Measurements from ENCODE around the gene TBCD.

The TBCD gene

DNA sequence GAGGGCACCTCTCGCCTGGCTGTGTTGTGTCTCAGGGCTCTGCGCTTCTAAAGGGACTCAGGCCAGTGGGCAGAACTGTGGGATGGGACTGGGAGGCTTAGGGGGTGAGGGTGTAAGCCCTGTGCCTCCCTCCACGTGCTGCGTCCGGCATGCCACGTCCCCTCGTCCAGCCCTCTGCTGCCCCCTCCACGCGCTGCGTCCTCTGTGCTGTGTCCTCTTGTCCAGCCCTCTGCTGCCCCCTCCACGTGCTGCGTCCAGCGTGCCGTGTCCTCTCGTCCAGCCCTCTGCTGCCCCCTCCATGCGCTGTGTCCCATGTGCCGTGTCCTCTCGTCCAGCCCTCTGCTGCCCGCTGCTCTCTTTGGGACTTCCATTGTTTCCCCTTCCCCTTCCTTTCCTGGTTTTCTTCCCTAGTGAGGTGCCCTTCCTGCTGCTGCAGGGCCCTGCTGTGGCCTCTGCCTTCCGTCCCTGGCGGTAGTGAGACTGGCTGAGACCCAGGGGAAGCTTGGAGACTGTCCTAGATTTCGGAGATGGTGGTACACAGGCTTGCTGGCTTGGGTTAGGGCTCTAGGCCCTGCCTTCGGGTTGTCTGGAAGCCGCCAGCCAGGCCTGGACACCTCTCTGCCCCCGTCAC lies 94.3 kb downstream of the TBCD start:
- Histone ChIP-seq H3K27ac (ENCODE audit: low read depth, low read length) (no peak overlapping the region), H3K36me3 (ENCODE audit: insufficient read depth, low read length) (no peaks in the 10 kb centered on the region), H3K79me2 (ENCODE audit: control insufficient read depth, insufficient read depth, low read length, unreplicated experiment) (no peaks in the 10 kb centered on the region), H3K4me3 (ENCODE audit: low read depth, low read length) (no peak overlapping the region), H2AFZ (ENCODE audit: low read length, unreplicated experiment) (no peak overlapping the region), H3K4me1 (ENCODE audit: control insufficient read depth, insufficient read depth, low read length, unreplicated experiment) (no peaks in the 10 kb centered on the region), H3K27me3 (ENCODE audit: insufficient read depth, low read length) (no peaks in the 10 kb centered on the region)

DNA sequence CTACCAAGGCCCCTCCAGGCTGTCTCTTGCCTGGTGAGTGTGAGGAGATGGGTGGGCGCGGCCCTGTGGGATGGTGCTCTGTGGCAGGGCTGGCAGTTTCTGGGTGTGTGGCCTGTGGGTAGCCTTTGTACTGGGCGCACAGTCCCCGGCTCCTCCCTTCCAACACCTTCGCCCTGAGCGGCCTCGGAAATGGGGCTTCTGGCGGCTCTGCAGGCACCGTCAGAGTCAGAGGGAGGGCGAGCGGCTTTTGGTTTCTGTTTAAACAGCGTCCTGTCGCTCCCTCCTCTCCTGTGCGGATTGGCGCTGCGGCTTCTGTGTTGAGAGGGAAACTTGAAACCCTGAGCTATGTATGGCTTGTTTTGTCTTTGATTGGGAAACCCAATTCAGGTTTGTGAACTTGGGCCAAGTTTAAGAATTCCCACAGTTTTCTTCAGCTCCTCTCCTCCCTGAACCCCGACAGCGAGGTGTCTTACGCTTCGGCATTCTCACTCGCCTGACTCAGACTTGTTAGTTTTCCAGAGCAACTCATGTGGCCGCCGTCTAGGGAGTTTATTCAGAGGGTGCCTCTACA lies 96.2 kb downstream of the TBCD start:
- Histone ChIP-seq H3K36me3 (ENCODE audit: insufficient read depth, low read length) (no peaks in the 10 kb centered on the region), H3K27me3 (ENCODE audit: insufficient read depth, low read length) (no peaks in the 10 kb centered on the region), H3K4me3 (ENCODE audit: low read depth, low read length) (peak overlapping the region; percentile 45), H3K27ac (ENCODE audit: low read depth, low read length) (peak overlapping the region; percentile 52), H2AFZ (ENCODE audit: low read length, unreplicated experiment) (no peak overlapping the region), H3K79me2 (ENCODE audit: control insufficient read depth, insufficient read depth, low read length, unreplicated experiment) (no peaks in the 10 kb centered on the region), H3K4me1 (ENCODE audit: control insufficient read depth, insufficient read depth, low read length, unreplicated experiment) (no peaks in the 10 kb centered on the region)

DNA sequence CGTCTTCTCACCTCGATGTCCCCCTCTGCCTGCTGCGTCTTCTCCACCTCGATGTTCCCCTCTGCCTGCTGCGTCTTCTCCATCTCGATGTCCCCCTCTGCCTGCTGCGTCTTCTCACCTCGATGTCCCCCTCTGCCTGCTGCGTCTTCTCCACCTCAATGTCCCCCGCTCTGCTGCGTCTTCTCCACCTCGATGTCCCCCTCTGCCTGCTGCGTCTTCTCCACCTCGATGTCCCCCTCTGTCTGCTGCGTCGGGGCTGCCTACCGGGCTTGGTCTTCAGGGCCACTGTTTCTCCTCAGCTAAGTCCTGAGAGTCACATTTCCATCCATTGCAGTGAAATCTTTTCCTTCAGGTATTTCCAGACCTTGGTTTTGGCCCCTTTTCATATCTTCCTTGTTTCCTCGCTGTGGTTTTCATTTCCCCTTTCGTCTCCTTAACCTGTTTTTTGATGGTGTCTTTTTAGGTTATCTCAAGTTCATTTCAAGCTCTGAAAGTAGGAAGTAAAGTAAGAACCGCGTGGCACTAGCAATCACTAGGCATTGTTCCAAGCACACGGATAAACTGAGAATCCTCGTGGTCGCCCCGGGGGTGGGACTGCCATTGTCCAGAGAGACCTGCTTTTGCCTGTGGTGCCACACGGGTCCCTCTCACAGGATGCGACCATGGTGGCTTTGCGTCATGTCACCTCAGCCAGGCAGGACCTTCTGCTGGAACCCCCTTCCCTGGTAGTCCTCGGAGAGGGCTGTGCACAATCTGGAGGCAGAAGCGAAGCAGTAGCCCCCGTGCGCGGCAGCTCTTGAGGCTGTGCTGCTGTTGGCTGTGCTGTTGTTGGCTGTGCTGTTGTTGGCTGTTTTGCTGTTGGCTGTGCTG lies 97.4 kb downstream of the TBCD start:
- Histone ChIP-seq H2AFZ (ENCODE audit: low read length, unreplicated experiment) (no peak overlapping the region), H3K79me2 (ENCODE audit: control insufficient read depth, insufficient read depth, low read length, unreplicated experiment) (no peaks in the 10 kb centered on the region), H3K4me1 (ENCODE audit: control insufficient read depth, insufficient read depth, low read length, unreplicated experiment) (no peaks in the 10 kb centered on the region), H3K27me3 (ENCODE audit: insufficient read depth, low read length) (no peaks in the 10 kb centered on the region), H3K36me3 (ENCODE audit: insufficient read depth, low read length) (no peaks in the 10 kb centered on the region), H3K27ac (ENCODE audit: low read depth, low read length) (no peak overlapping the region), H3K4me3 (ENCODE audit: low read depth, low read length) (no peak overlapping the region)

DNA sequence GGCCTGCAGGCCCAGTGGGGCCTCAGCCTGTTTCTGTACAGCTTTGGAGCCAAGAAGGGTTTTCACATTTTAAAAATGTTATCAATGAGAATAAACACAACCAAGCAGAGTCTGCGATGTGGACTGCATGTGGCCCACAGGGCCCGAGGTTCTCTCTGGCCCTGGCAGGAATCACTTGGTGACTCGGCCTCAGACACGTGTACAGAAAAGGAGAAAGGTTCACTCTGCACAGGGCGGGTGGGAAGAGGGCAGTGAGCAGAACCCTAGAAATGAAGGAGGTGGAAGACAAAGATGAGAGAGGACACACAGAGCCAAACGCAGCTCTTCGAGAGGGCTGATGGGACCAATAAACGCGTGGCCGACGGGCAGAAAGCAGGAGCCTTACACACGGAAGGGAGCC lies 99.5 kb downstream of the TBCD start:
- Histone ChIP-seq H3K27ac (ENCODE audit: low read depth, low read length) (no peak overlapping the region), H3K27me3 (ENCODE audit: insufficient read depth, low read length) (no peaks in the 10 kb centered on the region), H3K36me3 (ENCODE audit: insufficient read depth, low read length) (no peaks in the 10 kb centered on the region), H3K4me1 (ENCODE audit: control insufficient read depth, insufficient read depth, low read length, unreplicated experiment) (peaks cover 3% of the 10 kb centered on the region), H3K79me2 (ENCODE audit: control insufficient read depth, insufficient read depth, low read length, unreplicated experiment) (no peaks in the 10 kb centered on the region), H2AFZ (ENCODE audit: low read length, unreplicated experiment) (no peak overlapping the region), H3K4me3 (ENCODE audit: low read depth, low read length) (no peak overlapping the region)

DNA sequence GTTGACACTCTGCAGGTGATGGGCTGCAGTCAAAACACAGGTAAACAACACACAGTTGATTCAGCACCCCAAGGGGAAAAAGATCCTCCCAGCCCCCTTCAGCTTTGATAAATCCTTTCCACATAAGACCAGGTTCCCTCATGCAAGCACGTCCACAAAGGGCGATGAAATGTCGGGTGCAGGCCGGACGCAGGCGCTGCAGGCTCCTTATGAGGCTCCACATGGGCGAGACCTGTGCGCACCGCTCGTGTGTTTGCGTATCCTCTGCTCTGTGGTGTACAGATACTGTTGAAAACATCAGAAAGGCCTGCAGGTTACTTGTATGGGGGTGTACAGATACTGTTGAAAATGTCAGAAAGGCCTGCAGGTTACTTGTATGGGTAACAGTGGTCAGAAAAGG lies 102.4 kb downstream of the TBCD start:
- H2AFZ ChIP-seq (ENCODE audit: low read length, unreplicated experiment), result no peak overlapping the region
- no peaks in the 10 kb centered on the region for H3K27me3 ChIP-seq (ENCODE audit: insufficient read depth, low read length)
- no peaks in the 10 kb centered on the region for H3K36me3 ChIP-seq (ENCODE audit: insufficient read depth, low read length)
- no peak overlapping the region for H3K4me3 ChIP-seq (ENCODE audit: low read depth, low read length)
- H3K4me1 ChIP-seq (ENCODE audit: control insufficient read depth, insufficient read depth, low read length, unreplicated experiment), result peaks cover 4% of the 10 kb centered on the region
- H3K27ac ChIP-seq (ENCODE audit: low read depth, low read length), result no peak overlapping the region
- no peaks in the 10 kb centered on the region for H3K79me2 ChIP-seq (ENCODE audit: control insufficient read depth, insufficient read depth, low read length, unreplicated experiment)

DNA sequence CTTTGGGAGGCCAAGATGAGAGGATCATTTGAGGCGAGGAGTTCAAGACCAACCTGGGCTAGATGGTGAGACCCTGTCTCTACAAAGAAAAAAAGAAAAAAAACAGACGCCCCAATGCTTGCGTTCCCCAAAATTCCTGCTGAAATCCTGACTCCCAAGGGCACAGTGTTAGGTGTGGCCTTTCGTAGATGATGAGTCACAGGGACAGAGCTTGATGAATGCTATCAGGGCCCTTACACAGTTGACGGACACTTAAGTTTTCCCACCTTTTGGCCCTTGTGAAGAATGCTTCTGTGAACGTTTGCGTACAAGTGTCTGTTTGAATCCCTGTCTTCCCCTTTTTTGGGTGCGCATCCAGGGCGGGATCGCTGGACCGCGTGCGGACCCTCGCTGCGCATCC lies 104.5 kb downstream of the TBCD start:
- H3K4me3 ChIP-seq (ENCODE audit: low read depth, low read length), result no peak overlapping the region
- peaks cover 17% of the 10 kb centered on the region for H3K4me1 ChIP-seq (ENCODE audit: control insufficient read depth, insufficient read depth, low read length, unreplicated experiment)
- H2AFZ ChIP-seq (ENCODE audit: low read length, unreplicated experiment), result no peak overlapping the region
- no peaks in the 10 kb centered on the region for H3K79me2 ChIP-seq (ENCODE audit: control insufficient read depth, insufficient read depth, low read length, unreplicated experiment)
- H3K27me3 ChIP-seq (ENCODE audit: insufficient read depth, low read length), result no peaks in the 10 kb centered on the region
- no peak overlapping the region for H3K27ac ChIP-seq (ENCODE audit: low read depth, low read length)
- H3K36me3 ChIP-seq (ENCODE audit: insufficient read depth, low read length), result no peaks in the 10 kb centered on the region

DNA sequence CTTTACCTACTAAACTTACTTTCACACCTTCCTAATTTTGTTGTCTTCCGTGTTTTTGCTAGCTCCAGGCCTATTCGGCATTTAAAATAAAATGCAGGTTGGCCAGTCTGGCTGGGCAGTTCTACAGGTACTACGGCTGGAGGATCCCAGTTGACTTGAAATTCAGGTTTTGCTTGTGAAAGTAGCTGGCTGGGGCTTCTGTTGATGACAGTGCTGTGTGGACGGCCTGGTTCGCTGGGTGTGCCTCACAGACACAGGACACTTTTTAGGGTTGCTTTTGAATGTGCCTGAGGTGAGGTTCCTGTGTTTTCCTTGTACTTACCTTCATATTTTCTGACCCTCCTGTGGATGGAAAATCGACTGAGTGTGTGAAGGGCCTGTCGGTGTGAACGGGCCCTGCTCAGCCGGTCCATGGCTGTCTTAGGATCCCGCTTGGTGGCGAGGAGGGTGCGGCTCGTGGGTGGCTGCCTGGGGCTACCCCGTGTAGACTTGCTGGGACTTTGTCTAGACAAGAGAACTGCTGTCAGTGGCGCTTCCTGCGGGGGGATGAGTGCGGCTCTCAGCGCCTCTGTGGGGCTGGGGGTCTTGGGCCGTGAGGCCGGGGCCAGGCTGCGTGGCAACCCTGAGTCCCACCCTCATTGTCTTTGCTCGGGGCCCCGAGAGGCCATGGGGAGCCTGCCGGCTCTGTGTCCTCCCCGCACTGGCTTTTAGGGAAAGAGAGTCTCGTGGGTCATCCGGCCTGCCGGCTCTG lies 106.7 kb downstream of the TBCD start:
- Histone ChIP-seq H3K36me3 (ENCODE audit: insufficient read depth, low read length) (no peaks in the 10 kb centered on the region), H3K27me3 (ENCODE audit: insufficient read depth, low read length) (no peaks in the 10 kb centered on the region), H2AFZ (ENCODE audit: low read length, unreplicated experiment) (no peak overlapping the region), H3K27ac (ENCODE audit: low read depth, low read length) (no peak overlapping the region), H3K4me1 (ENCODE audit: control insufficient read depth, insufficient read depth, low read length, unreplicated experiment) (peaks cover 17% of the 10 kb centered on the region), H3K4me3 (ENCODE audit: low read depth, low read length) (no peak overlapping the region), H3K79me2 (ENCODE audit: control insufficient read depth, insufficient read depth, low read length, unreplicated experiment) (no peaks in the 10 kb centered on the region)

DNA sequence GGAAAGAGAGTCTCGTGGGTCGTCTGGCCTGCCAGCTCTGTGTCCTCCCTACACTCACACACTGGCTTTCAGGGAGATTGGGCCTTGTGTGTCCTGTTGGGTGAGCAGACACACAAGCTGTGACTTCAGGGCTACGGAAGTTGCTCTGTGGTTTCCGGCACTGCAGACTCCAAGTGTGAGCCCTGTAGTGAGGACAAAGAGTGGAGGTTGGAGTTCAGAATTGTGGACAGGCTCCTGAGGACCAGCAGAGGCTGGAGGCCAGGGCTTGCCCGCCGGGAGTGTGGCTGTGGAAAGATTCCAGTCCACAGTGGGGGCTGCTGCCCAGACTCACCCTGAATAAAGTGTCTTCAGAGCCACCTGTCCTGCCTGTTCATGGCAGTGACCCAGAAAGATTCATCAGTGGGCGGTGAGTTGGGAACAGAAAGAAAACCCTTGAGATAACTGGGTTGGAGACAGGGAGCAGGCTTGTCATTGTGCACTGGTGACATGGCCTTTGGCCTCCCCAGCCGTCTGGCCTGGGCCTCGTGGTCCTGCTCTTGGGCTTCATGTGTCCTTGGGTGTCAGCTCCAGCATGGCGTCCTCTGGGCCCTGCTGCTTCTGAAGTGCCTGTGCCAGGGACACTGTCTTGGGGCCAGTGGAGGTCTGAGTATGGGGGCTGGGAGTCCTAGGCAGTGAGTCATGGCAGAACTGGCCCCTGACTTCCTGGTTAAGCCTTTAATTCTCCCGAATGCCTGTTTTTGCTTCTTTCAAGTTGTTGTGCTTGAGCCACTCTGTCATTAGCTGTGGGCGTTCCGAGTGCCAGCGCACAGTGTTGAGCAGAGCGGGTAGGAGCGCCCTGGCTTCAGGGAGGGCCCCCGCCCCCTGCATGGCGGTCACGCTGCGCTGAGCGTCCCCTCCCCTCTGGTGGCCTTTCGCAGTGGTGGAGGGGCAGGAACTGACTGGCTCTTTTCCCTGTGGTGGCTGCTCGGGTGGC lies 107.9 kb downstream of the TBCD start:
- H2AFZ ChIP-seq (ENCODE audit: low read length, unreplicated experiment), result no peak overlapping the region
- H3K79me2 ChIP-seq (ENCODE audit: control insufficient read depth, insufficient read depth, low read length, unreplicated experiment), result no peaks in the 10 kb centered on the region
- H3K27ac ChIP-seq (ENCODE audit: low read depth, low read length), result no peak overlapping the region; the same call in 1 of the 2 replicates
- H3K27me3 ChIP-seq (ENCODE audit: insufficient read depth, low read length), result no peaks in the 10 kb centered on the region
- H3K4me1 ChIP-seq (ENCODE audit: control insufficient read depth, insufficient read depth, low read length, unreplicated experiment), result peaks cover 25% of the 10 kb centered on the region
- no peaks in the 10 kb centered on the region for H3K36me3 ChIP-seq (ENCODE audit: insufficient read depth, low read length)
- no peak overlapping the region for H3K4me3 ChIP-seq (ENCODE audit: low read depth, low read length)

DNA sequence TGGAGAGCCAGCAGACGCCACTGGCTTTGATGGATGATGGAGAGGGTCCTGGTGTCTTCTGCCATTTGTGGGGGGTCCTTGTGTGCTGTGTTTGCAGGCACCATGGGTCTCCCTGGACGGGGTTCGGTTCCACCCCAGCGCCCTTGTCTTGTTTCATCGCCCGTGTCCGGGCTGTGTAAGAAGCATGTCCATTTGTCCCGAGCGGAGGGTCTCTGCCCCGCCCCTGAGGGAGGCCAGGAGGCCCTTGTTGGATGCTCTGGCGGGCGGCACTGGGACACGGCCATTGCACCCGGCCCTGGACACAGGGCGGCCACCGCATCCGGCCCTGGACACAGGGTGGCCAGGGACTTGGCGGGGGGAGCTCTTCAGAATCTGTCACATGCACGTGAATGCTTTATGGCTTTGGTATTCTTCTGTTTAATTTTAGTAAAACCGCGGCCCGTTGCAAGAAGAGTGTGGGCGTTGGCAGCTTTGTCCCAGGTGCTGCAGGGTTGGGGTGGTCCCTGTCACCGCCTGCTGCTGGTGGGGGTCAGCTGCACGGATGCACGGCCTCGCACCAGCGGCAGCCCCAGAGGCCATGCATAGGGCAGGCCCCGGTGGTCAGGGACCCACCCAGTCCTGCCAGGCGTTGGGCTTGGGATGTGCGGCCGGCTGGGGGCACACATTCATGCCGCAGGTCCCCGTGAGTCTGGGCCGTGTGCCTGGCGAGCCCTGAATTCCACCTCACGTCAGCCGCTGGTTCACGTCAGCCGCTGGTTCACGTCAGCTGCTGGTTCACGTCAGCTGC lies 108.9 kb downstream of the TBCD start:
- Histone ChIP-seq H3K4me1 (ENCODE audit: control insufficient read depth, insufficient read depth, low read length, unreplicated experiment) (peaks cover 25% of the 10 kb centered on the region), H3K4me3 (ENCODE audit: low read depth, low read length) (no peak overlapping the region), H3K27me3 (ENCODE audit: insufficient read depth, low read length) (no peaks in the 10 kb centered on the region), H3K27ac (ENCODE audit: low read depth, low read length) (no peak overlapping the region), H3K79me2 (ENCODE audit: control insufficient read depth, insufficient read depth, low read length, unreplicated experiment) (no peaks in the 10 kb centered on the region), H3K36me3 (ENCODE audit: insufficient read depth, low read length) (no peaks in the 10 kb centered on the region), H2AFZ (ENCODE audit: low read length, unreplicated experiment) (no peak overlapping the region)

All from ACC112 (cell line).